ENCODE data around the gene MIGA2.
"Not testable (repeated sequence)": the region's sequence is repeated elsewhere in the genome, so short reads cannot be mapped to it uniquely, and the experiment has no call there.

Gene MIGA2

GRCh38 chr9:129110740-129111527 is 74.5 kb downstream of the MIGA2 start, which contains the start of the genes CRAT and PTPA:
Gene CRAT (minus strand): TSS chr9:129110793. CDS start chr9:129110509, 284 bp downstream.
Gene PTPA (plus strand): TSS chr9:129111415. CDS start chr9:129111601, 186 bp downstream.
- no peak for TF ChIP-seq CTCF (conservative IDR thresholded peaks at IDR 0.05; ENCODE audit: low read length)
- DNase-seq (ENCODE audit: low read depth), result peak; percentile 94
- H3K4me3 ChIP-seq (ENCODE audit: low read length), result peak within 1 kb of the TSS; percentile 85

GRCh38 chr9:129111528-129112151 is 75.2 kb downstream of the MIGA2 start:
- DNase-seq (ENCODE audit: low read depth), result peak; percentile 48
- no peak for TF ChIP-seq CTCF (conservative IDR thresholded peaks at IDR 0.05; ENCODE audit: low read length)
- peak overlapping the region; percentile 85 for H3K4me3 ChIP-seq (ENCODE audit: low read length)

- not testable (repeated sequence) for DNase-seq (ENCODE audit: low read depth)
- peak overlapping the region; percentile 85 for H3K4me3 ChIP-seq (ENCODE audit: low read length)
Measured at GRCh38 chr9:129112526-129112925, 76.1 kb downstream of the MIGA2 start.

GRCh38 chr9:129113645-129114304 is 77.3 kb downstream of the MIGA2 start:
- DNase-seq (ENCODE audit: low read depth), result no peak
- no peak overlapping the region for H3K4me3 ChIP-seq (ENCODE audit: low read length)
- no peak for TF ChIP-seq CTCF (conservative IDR thresholded peaks at IDR 0.05; ENCODE audit: low read length)

- DNase-seq (ENCODE audit: low read depth), result no peak
- TF ChIP-seq CTCF (conservative IDR thresholded peaks at IDR 0.05; ENCODE audit: low read length), result no peak
- no peak overlapping the region for H3K4me3 ChIP-seq (ENCODE audit: low read length)
Measured at GRCh38 chr9:129118799-129119198, 82.4 kb downstream of the MIGA2 start.

- peak; percentile 68 for DNase-seq (ENCODE audit: low read depth)
- no peak for TF ChIP-seq CTCF (conservative IDR thresholded peaks at IDR 0.05; ENCODE audit: low read length)
- H3K4me3 ChIP-seq (ENCODE audit: low read length), result no peak overlapping the region
Measured at GRCh38 chr9:129121483-129121882, 85.1 kb downstream of the MIGA2 start.

All from AG10803 (cell line).